Measurements from ENCODE around the gene METTL9. TPM values are rescaled to one million over a fixed set of nuclear protein-coding genes. Genes with fewer than 3 reads are reported as not detected.

METTL9 gene
- total RNA-seq, 1 donor from 2014 or later, result 145 TPM

DNA sequence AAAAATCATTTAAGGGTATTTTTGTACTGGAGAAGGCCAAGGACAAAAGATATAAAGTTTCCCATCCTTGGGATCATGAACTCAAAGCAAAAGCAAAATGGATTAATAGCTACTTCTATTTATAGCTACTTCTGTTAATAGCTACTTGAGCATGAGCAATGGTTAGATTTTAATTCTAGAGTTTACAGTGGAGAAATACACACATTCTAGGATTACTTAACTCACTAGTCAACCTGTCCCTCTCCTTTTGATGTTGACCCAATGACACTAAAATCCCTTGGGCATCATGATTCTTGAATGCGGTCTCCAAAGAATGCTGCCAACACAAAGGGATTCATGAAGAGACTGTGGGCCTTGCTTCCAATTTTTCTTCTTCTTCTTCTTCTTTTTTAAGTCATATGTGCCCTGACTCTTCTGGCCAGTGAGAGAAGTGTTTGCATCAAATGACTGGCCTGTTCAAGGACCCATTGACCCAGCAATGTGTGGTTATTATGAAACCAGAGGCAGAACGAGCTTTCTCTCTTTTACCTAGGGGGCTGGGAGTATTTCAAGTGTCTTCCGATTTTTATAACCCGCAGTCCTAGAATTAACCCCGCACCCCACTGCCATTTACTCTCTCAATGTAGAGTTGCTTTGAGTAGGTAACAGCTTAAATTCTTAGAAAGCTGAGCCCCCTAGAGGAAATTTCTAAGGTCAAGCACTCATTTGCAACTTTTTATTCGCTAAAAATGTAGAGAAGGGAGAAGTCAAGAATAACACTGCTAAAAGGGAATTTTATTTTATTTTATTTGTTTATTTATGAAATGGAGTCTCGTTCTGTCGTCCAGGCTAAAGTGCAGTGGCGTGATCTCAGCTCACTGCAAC is 99.0 kb downstream of the METTL9 start:
- Histone ChIP-seq H3K4me3 (ENCODE audit: low read length in 3 of 3) (no peak overlapping the region), H3K9me3 (ENCODE audit: control insufficient read depth in 3 of 3, low read length in 3 of 3) (no peaks in the 10 kb centered on the region), H3K27me3 (ENCODE audit: control insufficient read depth in 3 of 3, insufficient read depth in 3 of 3, low read length in 3 of 3) (peaks cover 0 to 3% (median 0%) of the 10 kb centered on the region in 3 donors), H3K9ac (ENCODE audit: low read depth in 1 of 3, low read length in 3 of 3) (no peak overlapping the region), H3K36me3 (ENCODE audit: control insufficient read depth in 3 of 3, insufficient read depth in 3 of 3, low read length in 3 of 3) (no peaks in the 10 kb centered on the region), H3K27ac (ENCODE audit: low read depth, low read length) (no peak overlapping the region), H3K4me1 (ENCODE audit: control insufficient read depth in 3 of 3, insufficient read depth in 3 of 3, low read length in 3 of 3) (no peaks in the 10 kb centered on the region)

DNA sequence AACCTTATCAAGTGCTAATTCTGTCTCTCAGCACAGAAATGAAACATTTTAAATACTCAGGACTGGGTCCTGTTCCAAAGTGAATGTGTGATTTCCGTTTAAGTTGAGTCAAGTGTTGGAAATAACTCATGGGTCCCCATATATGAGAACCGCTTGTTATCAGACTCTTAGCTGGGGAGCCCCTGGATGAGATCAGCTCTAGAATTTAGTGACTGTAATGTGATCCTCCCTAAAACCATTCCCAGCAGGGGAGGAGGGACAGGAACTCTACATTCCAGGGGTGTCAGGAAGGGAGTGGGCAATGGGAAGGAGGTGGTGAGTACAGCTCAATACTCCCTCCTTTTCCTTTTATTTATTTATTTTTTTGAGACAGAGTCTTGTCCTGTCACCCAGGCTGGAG is 101.9 kb downstream of the METTL9 start:
- Histone ChIP-seq H3K36me3 (ENCODE audit: control insufficient read depth in 3 of 3, insufficient read depth in 3 of 3, low read length in 3 of 3) (no peaks in the 10 kb centered on the region), H3K4me3 (ENCODE audit: low read length in 3 of 3) (no peak overlapping the region), H3K9me3 (ENCODE audit: control insufficient read depth in 3 of 3, low read length in 3 of 3) (no peaks in the 10 kb centered on the region), H3K27ac (ENCODE audit: low read depth, low read length) (no peak overlapping the region), H3K27me3 (ENCODE audit: control insufficient read depth in 3 of 3, insufficient read depth in 3 of 3, low read length in 3 of 3) (no peaks in the 10 kb centered on the region), H3K9ac (ENCODE audit: low read depth in 1 of 3, low read length in 3 of 3) (no peak overlapping the region), H3K4me1 (ENCODE audit: control insufficient read depth in 3 of 3, insufficient read depth in 3 of 3, low read length in 3 of 3) (no peaks in the 10 kb centered on the region)

DNA sequence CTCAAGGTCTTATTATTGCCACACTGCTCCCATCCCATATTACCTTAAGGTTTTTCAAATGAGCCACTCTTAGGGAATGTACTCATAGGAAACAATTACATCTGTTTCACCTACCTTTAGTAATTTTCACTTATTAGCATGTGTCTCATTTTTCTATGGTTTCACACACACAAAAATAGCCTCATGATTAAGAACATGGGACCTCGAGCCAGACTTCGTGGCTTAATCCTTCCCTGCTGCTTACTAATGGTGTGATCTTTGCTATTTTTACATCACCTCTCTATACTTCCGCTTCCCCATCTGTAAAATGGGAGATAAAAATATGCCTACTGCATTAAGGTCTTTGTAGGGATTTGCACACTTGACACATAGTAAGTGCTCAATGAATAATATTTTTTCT is 102.9 kb downstream of the METTL9 start:
- Histone ChIP-seq H3K27me3 (ENCODE audit: control insufficient read depth in 3 of 3, insufficient read depth in 3 of 3, low read length in 3 of 3) (no peaks in the 10 kb centered on the region), H3K27ac (ENCODE audit: low read depth, low read length) (no peak overlapping the region), H3K9ac (ENCODE audit: low read depth in 1 of 3, low read length in 3 of 3) (no peak overlapping the region), H3K9me3 (ENCODE audit: control insufficient read depth in 3 of 3, low read length in 3 of 3) (no peaks in the 10 kb centered on the region), H3K36me3 (ENCODE audit: control insufficient read depth in 3 of 3, insufficient read depth in 3 of 3, low read length in 3 of 3) (no peaks in the 10 kb centered on the region), H3K4me3 (ENCODE audit: low read length in 3 of 3) (no peak overlapping the region), H3K4me1 (ENCODE audit: control insufficient read depth in 3 of 3, insufficient read depth in 3 of 3, low read length in 3 of 3) (no peaks in the 10 kb centered on the region)

DNA sequence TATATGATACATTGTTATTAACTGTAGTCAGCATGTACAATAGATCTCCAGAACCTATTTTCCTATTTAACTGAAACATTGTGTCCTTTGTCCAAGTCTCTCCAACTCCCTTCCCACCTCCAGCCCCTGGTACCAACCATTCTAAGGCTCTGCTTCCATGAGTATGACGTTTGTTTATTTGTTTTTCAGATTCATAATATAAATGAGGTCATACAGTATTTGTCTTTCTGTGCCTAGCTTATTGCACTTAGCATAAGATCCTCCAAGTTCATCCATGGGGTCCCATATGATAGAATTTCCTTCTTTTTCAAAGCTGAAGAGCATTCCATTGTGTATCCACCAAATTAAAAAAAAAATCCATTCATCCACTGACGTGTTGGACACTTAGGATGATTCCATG is 103.8 kb downstream of the METTL9 start:
- H3K27ac ChIP-seq (ENCODE audit: low read depth, low read length), result no peak overlapping the region
- no peak overlapping the region for H3K9ac ChIP-seq (ENCODE audit: low read depth in 1 of 3, low read length in 3 of 3)
- no peaks in the 10 kb centered on the region for H3K36me3 ChIP-seq (ENCODE audit: control insufficient read depth in 3 of 3, insufficient read depth in 3 of 3, low read length in 3 of 3)
- H3K9me3 ChIP-seq (ENCODE audit: control insufficient read depth in 3 of 3, low read length in 3 of 3), result no peaks in the 10 kb centered on the region
- no peaks in the 10 kb centered on the region for H3K4me1 ChIP-seq (ENCODE audit: control insufficient read depth in 3 of 3, insufficient read depth in 3 of 3, low read length in 3 of 3)
- H3K4me3 ChIP-seq (ENCODE audit: low read length in 3 of 3), result no peak overlapping the region
- peaks cover 0 to under 1% (median 0%) of the 10 kb centered on the region in 3 donors for H3K27me3 ChIP-seq (ENCODE audit: control insufficient read depth in 3 of 3, insufficient read depth in 3 of 3, low read length in 3 of 3)

DNA sequence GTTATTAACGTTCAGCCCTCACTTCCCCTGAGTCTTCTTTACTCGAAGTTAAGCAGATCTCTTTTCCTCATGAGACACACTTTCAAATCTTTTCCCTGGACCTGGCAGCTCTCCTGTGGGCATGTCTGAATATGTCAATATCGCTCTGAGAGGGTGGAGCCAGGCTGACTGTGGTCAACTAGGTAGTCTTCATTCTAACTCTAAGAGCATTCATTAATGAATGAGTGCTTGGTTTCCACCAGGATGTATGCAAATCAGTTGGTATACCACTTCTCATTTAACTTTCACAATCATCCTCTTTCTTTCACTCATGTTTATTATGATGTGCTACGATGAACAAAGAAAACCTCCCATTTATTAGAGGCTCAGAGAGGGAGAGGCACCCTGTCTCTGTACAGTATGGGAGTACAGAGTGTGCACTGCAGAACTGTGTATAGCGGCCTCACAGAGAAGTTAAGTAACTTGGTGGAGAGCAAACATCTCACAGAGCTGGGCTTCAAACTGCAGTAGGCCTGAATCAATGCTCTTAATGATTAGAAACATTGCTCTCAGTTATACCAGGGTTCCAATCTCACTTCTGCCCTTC is 104.3 kb downstream of the METTL9 start:
- H3K4me3 ChIP-seq (ENCODE audit: low read length in 3 of 3), result no peak overlapping the region
- H3K27me3 ChIP-seq (ENCODE audit: control insufficient read depth in 3 of 3, insufficient read depth in 3 of 3, low read length in 3 of 3), result peaks cover 0 to 2% (median 0%) of the 10 kb centered on the region in 3 donors
- H3K27ac ChIP-seq (ENCODE audit: low read depth, low read length), result no peak overlapping the region
- H3K36me3 ChIP-seq (ENCODE audit: control insufficient read depth in 3 of 3, insufficient read depth in 3 of 3, low read length in 3 of 3), result no peaks in the 10 kb centered on the region
- H3K9ac ChIP-seq (ENCODE audit: low read depth in 1 of 3, low read length in 3 of 3), result no peak overlapping the region
- H3K9me3 ChIP-seq (ENCODE audit: control insufficient read depth in 3 of 3, low read length in 3 of 3), result no peaks in the 10 kb centered on the region
- peaks cover 0 to 2% (median 0%) of the 10 kb centered on the region in 3 donors for H3K4me1 ChIP-seq (ENCODE audit: control insufficient read depth in 3 of 3, insufficient read depth in 3 of 3, low read length in 3 of 3)

DNA sequence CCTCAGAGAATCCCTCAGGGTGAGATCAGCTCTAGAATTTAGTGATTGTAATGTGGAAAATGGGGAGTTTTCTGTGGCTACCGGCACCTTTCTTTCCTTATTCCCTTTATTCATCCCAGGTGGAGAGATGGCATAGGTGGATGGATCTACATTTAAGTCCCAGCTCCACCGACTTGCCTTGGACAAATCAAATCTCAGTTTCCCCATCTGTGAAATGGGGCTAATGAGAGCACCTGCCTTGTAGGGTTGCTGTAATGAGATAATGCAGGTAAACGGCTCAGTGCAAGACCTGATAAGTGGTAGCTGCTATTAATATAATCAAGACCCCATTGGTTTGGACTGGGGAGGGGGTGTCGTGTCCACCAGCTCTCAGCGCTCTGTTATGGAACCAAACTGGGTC is 104.9 kb downstream of the METTL9 start:
- Histone ChIP-seq H3K9ac (ENCODE audit: low read depth in 1 of 3, low read length in 3 of 3) (no peak overlapping the region), H3K27ac (ENCODE audit: low read depth, low read length) (no peak overlapping the region), H3K9me3 (ENCODE audit: control insufficient read depth in 3 of 3, low read length in 3 of 3) (no peaks in the 10 kb centered on the region), H3K27me3 (ENCODE audit: control insufficient read depth in 3 of 3, insufficient read depth in 3 of 3, low read length in 3 of 3) (peaks cover 0 to 2% (median 0%) of the 10 kb centered on the region in 3 donors), H3K36me3 (ENCODE audit: control insufficient read depth in 3 of 3, insufficient read depth in 3 of 3, low read length in 3 of 3) (no peaks in the 10 kb centered on the region), H3K4me3 (ENCODE audit: low read length in 3 of 3) (no peak overlapping the region), H3K4me1 (ENCODE audit: control insufficient read depth in 3 of 3, insufficient read depth in 3 of 3, low read length in 3 of 3) (peaks cover 0 to 2% (median 0%) of the 10 kb centered on the region in 3 donors)

DNA sequence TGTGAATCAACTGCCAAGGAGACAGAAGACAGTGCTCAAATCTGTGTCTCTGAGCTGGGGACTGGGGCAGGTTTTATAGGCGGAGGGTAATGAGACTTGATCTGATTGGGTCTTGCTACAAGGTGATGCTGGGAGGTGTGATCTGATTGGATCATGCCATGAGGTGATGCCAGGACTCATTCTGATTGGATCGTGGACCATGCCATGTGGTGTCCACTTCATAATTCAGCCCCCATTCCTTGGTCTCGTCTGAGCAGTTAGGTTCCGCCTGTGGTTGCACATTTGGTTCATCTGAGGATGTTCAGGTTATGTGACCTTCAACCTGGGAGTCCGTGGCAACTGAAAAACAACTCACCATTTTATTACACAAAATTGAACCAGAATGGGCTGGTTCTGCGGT is 105.4 kb downstream of the METTL9 start:
- Histone ChIP-seq H3K36me3 (ENCODE audit: control insufficient read depth in 3 of 3, insufficient read depth in 3 of 3, low read length in 3 of 3) (no peaks in the 10 kb centered on the region), H3K9ac (ENCODE audit: low read depth in 1 of 3, low read length in 3 of 3) (no peak overlapping the region), H3K27ac (ENCODE audit: low read depth, low read length) (no peak overlapping the region), H3K4me1 (ENCODE audit: control insufficient read depth in 3 of 3, insufficient read depth in 3 of 3, low read length in 3 of 3) (peaks cover 0 to 2% (median 0%) of the 10 kb centered on the region in 3 donors), H3K4me3 (ENCODE audit: low read length in 3 of 3) (no peak overlapping the region), H3K9me3 (ENCODE audit: control insufficient read depth in 3 of 3, low read length in 3 of 3) (no peaks in the 10 kb centered on the region), H3K27me3 (ENCODE audit: control insufficient read depth in 3 of 3, insufficient read depth in 3 of 3, low read length in 3 of 3) (peaks cover 0 to 2% (median 0%) of the 10 kb centered on the region in 3 donors)

Small RNA genes within 50 kb of the gene (small RNA-seq; reads per million reads assigned to genes)
- gene RF00478 (not detected), gene RNU6-1005P (not detected), gene RNU6-196P (not detected)

Other genes with a start within 250 kb of the METTL9 start
- 3.1 TPM for gene IGSF6, start 53.0 kb downstream of the METTL9 start, total RNA-seq
- gene OTOA, start 64.4 kb downstream of the METTL9 start, total RNA-seq, result under 0.01 TPM

Data from skeletal muscle tissue (tissue), 5 donors.